GM12875 (cell line): ENCODE data around the gene LAMTOR5.
"Not testable (repeated sequence)": the region's sequence is repeated elsewhere in the genome, so short reads cannot be mapped to it uniquely, and the experiment has no call there.

Source experiments
- H3K4me3 ChIP-seq: one replicate; pipeline ENCODE4 v1.5.1; 2011; ENCODE audit warnings: low read depth, low read length, control low read depth
- TF ChIP-seq, protein P1 (sequence below): IDR thresholded peaks from 2 replicates; pipeline ENCODE4 v1.5.1; 2011; ENCODE audit warnings: low read depth, mild to moderate bottlenecking, control low read depth, inconsistent platforms, low read length, moderate library complexity, borderline replicate concordance; ENCODE audit not compliant: insufficient read depth

LAMTOR5 gene

DNA sequence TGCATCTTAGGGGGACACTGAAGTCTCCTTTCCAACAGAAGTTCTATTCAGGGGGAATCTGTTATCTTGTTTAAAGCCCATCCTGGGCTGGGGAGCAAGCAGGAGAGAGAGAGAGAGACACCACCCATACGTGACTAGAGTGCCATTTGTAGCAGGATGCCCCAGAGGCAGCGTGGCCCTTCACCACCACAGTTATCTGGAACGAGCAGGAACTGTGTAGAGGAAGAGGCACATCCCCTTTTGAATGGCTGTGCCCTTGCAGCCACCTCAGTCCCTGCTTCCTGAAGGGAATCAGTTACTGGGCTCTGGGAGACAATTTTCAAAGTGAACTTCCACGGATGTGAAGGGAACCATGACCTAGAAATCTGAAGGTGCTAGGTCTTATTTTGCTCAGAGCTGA is 19.4 kb upstream of the LAMTOR5 start:
- no peak overlapping the region for H3K4me3 ChIP-seq
- TF ChIP-seq, protein P1, sequence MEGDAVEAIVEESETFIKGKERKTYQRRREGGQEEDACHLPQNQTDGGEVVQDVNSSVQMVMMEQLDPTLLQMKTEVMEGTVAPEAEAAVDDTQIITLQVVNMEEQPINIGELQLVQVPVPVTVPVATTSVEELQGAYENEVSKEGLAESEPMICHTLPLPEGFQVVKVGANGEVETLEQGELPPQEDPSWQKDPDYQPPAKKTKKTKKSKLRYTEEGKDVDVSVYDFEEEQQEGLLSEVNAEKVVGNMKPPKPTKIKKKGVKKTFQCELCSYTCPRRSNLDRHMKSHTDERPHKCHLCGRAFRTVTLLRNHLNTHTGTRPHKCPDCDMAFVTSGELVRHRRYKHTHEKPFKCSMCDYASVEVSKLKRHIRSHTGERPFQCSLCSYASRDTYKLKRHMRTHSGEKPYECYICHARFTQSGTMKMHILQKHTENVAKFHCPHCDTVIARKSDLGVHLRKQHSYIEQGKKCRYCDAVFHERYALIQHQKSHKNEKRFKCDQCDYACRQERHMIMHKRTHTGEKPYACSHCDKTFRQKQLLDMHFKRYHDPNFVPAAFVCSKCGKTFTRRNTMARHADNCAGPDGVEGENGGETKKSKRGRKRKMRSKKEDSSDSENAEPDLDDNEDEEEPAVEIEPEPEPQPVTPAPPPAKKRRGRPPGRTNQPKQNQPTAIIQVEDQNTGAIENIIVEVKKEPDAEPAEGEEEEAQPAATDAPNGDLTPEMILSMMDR = no peak

DNA sequence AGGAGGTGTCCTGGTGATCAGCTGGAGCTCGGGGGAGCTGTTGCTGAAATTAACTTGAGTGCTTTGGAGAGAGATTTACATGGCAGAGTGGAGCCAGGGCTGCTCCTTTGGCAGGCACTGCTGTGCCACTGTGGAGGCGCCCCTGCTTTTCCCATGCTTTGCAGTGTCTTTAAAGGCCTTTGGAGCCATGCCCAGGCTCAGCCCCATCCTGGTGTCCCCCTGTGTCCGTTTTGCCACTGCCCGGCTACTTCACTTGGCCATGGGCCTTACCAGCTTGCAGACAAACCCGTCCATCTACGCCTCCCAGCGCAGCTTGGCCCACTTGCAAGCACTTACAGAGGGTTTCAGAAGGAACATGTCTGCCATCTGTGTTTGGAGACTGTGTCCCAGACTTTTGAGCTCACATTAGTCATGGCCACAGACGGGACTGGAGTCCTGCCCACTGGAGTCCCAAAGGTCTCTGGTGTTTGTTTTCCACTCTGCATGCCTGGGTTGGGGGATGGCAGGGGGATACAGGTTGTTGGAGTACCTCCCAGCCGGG is 18.2 kb upstream of the LAMTOR5 start:
- TF ChIP-seq, protein P1 = no peak
- no peak overlapping the region for H3K4me3 ChIP-seq

DNA sequence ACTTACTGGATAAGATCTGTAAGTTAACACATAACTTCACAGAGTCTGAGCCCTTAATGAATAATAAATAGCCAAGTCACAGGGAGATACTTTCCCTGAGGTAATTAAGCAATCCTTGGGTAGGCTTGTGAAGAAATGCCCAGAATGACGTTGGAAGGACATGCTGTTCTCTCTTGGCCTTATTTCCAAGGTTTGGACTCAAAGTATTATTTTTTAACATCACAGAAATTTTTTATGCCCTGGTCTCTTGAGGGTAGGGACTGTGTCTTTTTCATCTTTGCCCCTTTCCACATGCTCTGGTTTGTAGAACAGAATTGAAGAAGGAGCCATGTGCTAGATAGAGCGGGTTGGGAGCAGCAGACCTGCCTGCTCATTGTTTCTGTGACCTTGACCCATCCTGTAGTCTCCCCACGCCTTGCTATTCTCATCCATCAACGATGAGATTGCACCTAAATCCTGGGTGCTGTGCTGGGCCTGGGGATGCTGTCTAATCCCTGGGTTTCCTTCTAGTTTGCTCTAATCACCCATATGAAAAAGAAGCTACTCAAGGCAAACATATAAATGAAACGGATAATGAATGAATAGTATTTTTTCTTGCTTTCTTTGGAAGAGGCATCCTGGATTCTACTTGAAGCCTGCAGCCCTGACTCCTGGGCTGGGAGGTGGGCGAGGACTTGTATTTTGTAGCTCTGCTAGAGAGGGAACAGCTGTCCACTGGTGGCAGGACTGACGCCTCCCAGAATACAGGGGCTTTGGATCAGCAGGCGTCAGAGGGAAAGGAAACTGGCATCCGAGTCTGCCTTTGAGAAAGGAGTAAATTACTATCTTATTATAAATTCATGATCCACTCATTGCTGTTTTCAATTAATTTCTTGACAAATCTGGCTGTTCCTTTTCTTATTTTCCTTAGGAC is 17.5 kb upstream of the LAMTOR5 start:
- no peak overlapping the region for H3K4me3 ChIP-seq
- TF ChIP-seq, protein P1 = no peak

DNA sequence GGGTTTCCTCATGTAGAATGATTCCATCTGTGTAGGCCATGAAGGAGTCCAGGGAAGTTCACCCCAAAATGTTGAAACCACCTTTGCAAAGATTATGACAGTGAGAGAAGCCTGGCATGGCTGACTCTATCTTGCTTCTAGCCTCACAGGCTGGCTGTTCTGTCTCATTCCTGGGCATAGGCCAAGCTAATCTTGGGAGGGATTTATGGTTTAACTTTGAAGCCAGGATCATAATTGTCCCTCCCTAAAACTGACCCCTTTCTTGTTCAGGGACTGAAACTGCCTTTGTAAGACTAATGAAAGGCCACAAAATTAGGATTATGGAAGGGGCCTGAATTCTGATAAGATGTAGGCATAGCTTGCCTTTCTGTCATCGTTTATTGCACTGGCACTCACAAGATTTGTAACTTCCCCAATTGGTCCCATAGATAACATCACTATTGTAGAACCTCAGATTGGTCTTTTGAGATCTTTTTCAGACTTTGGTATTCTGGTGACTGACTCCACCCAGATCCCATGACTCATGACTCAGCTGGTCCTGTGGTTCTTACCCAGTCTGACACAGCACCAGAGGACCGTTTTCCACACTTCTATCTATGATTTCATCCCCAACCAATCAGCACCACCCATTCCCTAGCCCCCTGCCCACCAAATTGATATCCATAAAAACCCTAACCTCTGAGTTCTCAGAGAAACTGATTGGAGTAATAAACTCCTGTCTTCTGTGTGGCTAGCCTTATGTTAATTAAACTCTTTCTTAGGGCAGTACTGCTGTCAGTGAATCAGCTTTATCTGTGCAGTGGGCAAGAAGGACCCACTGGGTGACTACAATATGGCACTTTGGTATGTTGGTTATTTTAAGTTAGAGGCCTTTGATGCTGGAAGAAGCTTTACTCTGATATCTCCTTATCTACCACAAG is 13.6 kb upstream of the LAMTOR5 start:
- TF ChIP-seq, protein P1 = no peak
- no peak overlapping the region for H3K4me3 ChIP-seq

DNA sequence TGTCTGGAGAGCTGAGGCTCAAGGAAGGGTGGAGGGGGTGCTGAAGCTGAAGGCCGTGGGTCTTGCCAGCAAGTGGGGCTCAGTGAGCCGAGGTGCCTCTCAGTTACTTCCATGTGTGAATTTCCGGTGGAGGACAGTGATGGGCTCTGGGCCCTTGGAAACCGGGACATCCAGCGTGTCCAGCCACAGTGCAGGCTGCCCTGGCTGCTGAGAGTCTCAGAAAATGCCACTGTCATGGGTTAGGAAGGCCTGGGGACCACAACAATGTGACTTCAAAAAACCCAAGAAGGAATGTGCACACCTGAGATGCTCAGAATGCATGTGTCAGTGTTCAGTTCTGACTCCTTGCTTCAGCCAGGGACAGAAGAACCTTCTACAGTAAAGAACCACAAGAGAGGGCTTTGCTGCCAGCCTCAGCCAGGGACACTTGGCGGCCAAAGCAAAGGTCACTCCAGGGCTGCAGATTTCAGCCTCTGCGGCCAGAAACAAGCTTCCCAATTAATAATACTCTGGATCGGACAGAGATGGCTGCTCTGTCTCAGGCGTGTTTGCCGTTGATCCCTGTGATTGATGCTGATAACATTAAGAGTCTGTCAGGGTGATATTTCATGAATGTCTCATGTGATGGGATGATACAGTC is 12.6 kb upstream of the LAMTOR5 start:
- no peak overlapping the region for H3K4me3 ChIP-seq
- TF ChIP-seq, protein P1 = no peak

DNA sequence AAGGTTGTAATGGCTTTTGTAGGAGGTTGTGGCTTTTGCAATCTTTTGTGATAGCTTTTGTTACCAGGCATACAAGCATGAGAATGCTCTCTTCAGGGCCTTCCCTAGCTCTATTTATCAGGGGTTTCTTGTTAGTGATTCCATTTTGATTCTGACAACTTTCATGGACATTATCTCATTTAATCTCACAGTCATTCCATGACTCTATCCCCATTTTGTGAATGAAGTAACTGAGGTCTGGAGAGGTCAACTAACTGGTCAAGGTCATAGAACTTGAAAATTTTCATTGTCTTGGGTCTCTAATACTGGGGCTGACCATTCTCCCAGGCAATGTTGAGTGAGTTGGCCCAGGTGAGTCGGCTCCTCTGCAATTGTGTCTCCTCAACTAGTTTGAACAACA is 11.2 kb upstream of the LAMTOR5 start:
- no peak overlapping the region for H3K4me3 ChIP-seq
- TF ChIP-seq, protein P1 = no peak

DNA sequence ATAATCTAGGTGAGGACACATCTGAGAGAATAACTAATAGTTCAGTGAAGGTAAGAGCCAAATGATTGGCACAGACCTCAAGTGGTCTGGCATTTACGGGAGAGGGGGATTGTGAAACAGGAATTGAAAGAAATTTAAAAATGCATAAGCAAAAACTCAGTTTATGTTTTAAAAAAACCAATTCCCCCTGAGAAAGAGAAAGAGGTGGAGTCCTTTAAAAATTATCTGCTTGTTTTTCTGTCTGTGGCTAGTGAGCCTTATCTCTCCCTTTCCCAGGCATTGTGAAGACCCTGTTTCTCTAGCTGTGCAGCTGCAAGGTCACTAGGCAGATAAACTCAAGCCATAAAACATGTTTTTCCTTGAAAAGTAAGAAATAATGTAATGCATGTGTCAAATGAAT is 5.6 kb upstream of the LAMTOR5 start:
- not testable (repeated sequence) for H3K4me3 ChIP-seq
